Neural progenitor cell (in vitro differentiated cells): ENCODE results near the gene PCDH9.

ENCODE experiments used
- EZH2 ChIP-seq: fragments of 200-600 bp; sonication (generic); IDR thresholded peaks from 2 replicates; pipeline ENCODE4 v1.6.1; 2017; ENCODE audit warnings: antibody characterized with exemption, mild to moderate bottlenecking, moderate library complexity
- TF ChIP-seq, protein P1 (sequence below): fragments of 200-600 bp; sonication (generic); IDR thresholded peaks from 2 replicates; pipeline ENCODE4 v1.5.1; 2017; ENCODE audit warnings: antibody characterized with exemption, mild to moderate bottlenecking

DNA sequence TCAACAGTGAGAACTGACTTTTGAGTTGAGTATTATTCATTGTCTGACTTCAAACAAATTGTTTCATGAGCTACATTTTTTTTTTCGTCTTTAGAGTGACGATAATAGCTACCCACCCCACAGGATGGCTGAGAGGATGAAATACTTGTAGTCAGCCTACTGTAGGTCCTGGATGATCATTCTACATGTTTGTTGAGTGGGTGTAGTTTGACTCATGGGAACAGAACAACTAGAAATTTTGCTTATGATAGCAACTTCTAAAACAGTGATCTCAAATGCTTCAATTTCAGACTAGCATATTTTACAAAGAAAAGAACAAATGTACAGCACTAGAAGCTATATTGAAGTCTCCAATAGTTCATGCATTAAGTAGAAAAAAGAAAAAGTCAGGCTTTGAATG is 651.8 kb downstream of the PCDH9 start:
- TF ChIP-seq, protein P1, sequence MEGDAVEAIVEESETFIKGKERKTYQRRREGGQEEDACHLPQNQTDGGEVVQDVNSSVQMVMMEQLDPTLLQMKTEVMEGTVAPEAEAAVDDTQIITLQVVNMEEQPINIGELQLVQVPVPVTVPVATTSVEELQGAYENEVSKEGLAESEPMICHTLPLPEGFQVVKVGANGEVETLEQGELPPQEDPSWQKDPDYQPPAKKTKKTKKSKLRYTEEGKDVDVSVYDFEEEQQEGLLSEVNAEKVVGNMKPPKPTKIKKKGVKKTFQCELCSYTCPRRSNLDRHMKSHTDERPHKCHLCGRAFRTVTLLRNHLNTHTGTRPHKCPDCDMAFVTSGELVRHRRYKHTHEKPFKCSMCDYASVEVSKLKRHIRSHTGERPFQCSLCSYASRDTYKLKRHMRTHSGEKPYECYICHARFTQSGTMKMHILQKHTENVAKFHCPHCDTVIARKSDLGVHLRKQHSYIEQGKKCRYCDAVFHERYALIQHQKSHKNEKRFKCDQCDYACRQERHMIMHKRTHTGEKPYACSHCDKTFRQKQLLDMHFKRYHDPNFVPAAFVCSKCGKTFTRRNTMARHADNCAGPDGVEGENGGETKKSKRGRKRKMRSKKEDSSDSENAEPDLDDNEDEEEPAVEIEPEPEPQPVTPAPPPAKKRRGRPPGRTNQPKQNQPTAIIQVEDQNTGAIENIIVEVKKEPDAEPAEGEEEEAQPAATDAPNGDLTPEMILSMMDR = no peak
- TF ChIP-seq EZH2 = no peak
